A375 (cell line): ENCODE measurements around the gene CP. TPM values are rescaled to one million over a fixed set of nuclear protein-coding genes. Genes with fewer than 3 reads are reported as not detected.

Experiments used
- total RNA-seq: library from RNA; depleted of rRNA; stranded (reverse); fragments of >200 nt; shearing (Covaris generic); gene quantifications from 2 replicates; pipeline ENCODE4 v1.2.3, GENCODE V29; 2014; rRNA removed

The CP gene
- not detected in 2 replicates for total RNA-seq

GRCh38 chr3:149221783-149222517 lies at the start of gene CP:
Gene CP (minus strand): TSS chr3:149221829. CDS start chr3:149221792, 37 bp downstream.

GRCh38 chr3:149129326-149130205 lies 92.1 kb downstream of the CP start, which contains the start of gene HPS3:
Gene HPS3 (plus strand): TSS chr3:149129638. CDS start chr3:149129724, 86 bp downstream.

Other genes with a start within 250 kb of the CP start
- gene GYG1, start 230.3 kb downstream of the CP start, total RNA-seq, result 14.1 and 14.2 TPM in 2 replicates
- 36.9 and 39.1 TPM in 2 replicates for gene HLTF, start 135.3 kb downstream of the CP start, total RNA-seq
- 5.4 and 6.6 TPM in 2 replicates for gene HPS3, start 92.2 kb downstream of the CP start, total RNA-seq
- 5.0 and 5.3 TPM in 2 replicates for gene TM4SF18, start 111.8 kb upstream of the CP start, total RNA-seq
- gene TM4SF1, start 155.8 kb upstream of the CP start, total RNA-seq, result 147 and 154 TPM in 2 replicates